SHP77 treated with DMSO at 0.1 percent for 48 hours (cell line): ENCODE measurements around the gene ADCY6.

Experiments
- DNase-seq: peaks from one replicate; lab custom pipeline; 2025; lab: John Stamatoyannopoulos, UW

The ADCY6 gene

DNA sequence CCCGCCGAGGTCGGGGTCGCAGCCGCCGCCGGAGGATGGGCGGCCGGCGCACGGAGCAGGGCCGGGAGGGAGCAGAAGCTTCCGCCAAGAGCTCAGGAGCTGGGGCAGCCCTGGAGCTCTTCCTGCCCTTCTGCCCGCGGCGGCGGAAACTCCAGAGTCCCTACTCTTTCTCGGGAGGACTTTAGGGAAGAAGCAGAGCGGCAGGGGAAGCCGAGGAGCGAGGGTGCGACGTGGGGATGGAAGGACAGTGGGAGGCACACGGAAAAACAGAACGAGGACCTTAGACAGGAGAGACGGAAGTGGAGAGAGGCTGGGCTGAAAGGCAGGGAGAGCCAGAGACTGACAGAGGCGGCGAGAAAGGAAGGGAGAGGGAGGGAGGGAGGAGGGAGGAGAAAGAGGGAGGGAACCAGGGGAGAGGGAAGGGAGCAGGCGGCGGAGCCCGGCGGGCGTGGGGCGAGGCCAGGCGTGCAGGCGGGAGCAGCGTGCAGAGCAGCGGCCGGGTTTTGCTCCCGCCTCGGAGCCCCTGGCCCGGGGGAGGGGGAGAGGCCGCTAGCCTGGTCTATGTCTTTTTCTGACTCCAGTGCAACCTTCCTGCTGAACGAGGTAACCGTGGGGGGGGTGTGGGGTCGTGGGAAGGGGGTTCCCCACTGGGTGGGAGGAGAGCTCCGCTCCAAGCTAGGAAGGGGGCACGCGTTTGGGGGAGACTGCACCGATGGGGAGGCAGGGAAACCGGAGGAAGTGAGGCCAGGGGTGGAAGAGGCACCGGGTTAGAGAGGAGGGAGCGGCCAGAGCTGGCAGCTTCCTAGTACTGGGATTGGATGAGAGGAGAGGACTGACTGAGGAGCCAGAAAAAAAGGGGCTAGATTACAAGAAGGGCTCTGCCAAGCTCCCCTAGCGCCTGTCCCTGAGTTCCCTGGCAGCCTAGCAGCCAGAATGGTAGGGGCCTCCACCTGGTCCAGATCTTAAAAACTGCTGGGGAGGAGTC, 26.5 kb upstream of the ADCY6 start:
- peak; percentile 43 for DNase-seq

DNA sequence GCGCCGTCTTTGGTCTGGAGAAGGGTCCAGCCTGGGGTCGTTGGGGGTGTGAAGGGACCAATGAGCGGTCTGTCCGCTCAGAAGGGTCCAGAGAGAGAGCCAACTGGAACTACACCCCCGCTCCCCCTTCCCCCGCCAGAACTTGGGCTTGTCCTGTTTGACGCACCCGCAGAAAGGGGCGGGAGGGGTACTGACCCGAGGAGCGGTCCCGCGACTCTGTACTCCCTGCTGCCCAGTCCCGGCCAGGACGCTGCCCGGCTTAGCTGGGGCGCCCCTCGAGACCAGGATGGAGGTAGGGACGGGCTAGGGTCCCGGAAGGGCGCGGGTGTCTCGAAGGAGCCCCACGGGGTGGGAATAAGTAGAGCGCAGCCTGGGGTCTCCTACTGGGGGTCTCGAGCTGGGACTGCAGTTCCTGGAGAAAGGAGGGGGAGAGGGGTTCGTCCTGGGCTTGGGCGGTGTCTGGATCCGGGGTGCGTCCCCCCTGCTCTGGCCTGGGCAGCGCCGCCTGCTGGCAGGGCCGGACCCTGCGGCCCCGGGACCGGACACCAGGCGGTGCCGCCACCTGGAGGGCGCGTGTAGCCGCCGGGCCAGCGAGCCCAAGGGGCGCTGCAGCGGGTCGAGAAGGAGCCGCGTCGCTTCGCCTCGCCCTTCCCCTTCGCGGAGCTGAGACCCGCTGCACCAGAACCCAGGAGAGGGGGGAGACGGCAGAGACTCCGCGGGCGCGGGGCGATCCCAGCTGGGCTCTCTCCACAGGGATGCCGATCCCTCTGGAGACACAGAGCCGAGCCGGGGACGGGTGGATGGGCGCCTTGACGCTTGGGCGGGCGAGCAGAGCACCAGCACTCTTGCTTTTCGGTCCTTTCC, 25.6 kb upstream of the ADCY6 start:
- no peak for DNase-seq

DNA sequence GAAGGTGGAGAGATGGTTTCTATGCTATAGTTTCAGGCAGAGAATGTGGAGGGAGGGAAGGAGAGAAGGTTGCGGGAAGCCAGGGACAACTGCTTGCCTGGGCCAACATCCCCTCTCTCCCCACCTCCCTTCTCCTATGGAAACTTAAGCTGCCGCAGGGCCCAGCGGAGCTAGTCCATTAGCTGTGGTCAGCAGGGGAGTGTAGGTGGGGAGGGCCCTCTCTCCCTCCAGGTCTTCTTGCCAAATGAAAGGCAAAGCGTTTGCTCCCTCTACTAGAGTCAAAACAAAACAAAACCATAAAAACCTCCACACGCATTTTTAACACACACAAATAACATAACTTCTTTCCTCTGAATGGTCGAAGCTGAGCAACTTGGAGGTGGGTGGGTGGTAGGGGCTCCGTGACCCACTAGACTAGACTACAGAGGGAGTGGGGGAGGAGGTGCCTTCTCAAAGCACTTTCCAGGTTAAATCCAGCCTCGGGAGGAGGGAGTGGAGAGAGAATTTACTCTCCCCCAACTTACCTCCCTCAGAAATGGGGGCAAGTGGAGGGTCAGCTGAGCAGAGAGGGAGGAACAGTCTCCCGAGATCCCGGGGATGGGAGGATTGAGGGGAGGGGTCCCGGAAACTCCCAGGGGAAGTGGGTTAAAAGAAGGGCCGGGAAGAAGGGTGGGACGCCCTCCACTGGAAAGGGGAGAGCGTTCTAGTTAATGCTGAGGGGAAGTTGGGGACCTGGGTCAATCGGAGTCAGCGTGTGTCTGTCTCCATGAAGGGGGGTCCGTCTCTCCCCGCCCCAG, 24.8 kb upstream of the ADCY6 start:
- DNase-seq, result no peak

DNA sequence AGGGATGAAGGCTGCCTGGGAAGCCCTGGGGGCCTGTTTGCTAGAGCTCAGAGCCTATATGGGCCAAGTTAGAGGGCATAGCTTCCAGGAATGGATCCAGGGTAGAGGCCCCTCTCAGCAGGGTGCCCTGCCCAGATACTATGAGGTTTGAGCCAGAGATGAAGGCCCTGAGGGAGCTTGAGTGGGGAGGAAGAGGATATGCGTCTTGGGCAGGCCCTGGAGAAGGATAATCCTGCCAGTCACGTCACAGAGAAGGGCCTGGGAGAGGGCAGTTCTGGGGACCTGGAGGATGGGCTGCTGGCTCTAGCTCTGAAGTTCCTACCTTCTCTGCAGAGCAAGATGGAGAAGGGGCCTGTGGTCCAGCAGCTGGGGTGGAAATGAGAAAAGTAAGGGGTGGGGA, 23.5 kb upstream of the ADCY6 start:
- no peak for DNase-seq

DNA sequence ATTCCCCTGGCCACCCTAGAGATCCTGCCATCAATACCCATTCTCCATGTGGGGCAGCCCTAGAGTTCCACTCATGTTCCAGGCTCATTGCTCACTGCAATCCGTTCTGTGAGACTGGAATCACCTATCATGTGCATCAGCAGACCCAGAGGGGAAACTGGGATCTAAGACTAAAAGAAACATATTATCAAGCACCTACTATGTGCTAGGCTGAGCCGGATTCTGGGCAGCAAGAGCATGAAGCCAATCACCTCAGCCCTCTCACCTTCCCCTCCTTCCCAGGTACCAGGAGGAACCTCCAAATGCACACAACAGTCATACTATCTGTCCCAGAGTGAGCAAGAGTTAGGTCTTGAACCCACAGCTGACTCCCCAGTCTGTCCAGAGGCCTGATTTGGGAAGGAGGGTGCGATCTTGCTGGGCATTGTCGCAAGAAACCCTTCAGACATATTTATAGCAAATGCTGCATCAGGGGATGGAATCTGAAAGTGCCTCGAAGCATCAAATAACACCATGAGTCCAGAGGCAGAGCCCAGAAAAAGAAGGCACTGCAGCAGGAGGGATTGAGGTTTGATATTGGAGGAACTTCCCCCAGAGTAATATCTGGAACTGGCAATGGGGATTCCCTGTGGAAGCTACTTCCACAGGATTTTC, 22.7 kb upstream of the ADCY6 start:
- DNase-seq, result no peak

DNA sequence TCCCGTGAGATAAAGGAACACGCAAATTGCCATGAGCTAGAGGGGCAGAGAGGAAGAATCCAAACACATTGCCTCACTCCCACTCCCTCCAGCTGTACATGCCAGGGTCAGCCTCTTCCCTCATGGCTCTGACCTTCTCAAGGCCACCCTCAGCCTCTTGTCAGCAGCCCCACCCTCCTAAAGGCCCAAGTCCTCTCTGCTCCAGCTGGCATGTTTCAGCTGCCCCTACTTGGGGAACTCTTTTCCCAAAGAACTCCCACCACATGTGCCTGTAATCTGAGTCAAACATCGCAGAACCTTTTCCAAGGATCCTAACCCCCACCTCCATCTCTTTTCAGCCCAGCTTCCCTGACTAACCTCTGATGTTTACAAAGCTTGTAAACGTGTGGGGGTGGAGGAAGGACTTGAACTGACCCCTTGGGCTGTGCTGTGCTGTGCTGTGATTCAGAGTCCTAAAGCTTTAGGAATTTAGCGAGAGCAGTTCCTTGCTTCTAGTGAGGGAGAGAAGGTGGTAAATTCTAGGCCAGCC, 22.1 kb upstream of the ADCY6 start:
- DNase-seq, result no peak

DNA sequence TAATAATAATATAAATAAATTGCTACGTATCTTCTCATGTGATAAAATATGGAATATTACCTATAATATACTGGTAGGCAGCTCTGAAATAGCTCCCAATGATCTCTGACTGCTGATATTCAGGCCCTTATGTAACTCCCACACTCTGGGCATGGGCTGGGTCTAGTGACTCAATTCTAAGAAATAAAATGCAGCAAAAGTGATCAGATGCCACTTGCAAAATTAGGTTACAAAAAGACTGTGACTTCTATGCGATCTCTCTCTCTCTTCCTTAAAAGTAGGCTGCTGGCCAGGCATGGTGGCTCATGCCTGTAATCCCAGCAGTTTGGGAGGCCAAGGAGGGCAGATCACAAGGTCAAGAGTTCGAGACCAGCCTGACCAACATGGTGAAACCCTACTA, 19.1 kb upstream of the ADCY6 start:
- no peak for DNase-seq

DNA sequence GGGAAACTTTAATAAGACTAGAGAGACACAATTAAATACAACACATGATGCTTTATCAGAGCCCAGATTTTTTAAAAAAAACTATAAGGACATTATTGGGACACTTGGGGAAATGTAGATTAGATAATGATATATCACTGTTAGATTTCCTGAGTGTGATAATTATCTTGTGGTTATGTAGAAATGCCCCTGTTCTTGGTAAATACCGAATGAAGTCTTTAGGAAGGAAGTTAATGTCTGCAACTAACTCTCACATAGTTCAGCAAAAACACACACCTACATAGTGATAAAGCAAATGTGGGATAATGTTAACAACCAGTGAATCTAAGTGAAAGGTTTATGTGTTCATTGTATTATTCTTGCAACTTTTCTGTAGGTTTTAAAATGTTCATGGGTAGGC, 14.8 kb upstream of the ADCY6 start:
- DNase-seq, result no peak

DNA sequence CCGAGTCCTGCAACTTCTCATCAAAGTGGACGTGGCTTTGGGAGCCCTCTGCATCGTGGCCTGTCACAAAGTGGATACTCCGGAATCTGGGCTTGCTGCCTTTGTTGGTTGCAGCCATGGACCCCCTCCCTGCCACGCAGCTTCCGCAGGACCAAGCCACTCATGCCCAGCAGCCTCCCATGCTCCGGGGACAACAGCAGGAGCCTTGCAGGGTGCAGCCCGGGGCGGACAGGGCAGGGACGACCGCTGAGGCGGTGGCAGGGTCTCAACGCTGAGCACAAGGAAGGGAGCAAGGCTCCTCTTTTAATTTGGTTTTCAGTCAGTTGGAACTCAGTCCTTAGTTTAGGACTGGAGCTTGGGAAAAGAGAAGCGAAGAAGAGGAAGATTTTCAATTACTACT, 12.1 kb upstream of the ADCY6 start:
- DNase-seq, result no peak

DNA sequence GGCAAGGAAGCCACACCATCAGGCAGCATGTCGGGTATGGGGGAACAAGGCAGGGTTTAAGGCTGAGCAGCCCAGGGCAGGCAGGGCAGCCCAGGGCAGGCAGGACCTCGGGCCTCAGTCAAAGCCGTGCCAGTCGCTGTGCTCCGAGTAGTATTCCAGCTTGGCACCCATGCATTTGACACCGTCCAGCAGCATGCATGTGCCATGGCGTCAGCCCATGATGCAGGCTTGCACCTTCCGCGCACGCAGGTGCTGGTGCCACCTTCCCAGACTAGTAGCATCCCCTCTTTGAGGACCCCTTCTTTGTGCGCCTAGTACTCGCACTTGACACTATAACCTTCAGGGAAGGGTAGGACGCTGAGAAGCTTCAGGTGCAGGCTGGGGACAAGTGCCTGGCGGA, 11.6 kb upstream of the ADCY6 start:
- no peak for DNase-seq

DNA sequence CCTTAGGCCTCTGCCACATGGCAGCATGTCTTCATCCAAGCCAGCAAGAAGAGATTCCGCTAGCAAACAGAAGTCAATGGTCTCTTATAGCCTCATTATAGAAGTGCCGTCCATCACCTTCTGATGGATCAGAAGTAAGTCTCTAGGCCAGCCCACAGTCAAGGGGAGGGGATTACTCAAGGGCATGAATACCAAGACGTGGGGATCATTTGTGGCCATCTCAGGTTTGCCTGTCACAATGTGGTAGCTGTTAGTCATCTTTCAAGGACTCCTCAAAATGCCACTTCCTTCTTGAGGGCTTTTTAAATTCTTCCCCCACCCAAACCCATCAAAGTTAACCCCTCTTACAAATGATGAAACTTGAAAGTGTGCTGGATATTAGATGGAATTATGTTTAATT, 8.1 kb upstream of the ADCY6 start:
- DNase-seq, result no peak

DNA sequence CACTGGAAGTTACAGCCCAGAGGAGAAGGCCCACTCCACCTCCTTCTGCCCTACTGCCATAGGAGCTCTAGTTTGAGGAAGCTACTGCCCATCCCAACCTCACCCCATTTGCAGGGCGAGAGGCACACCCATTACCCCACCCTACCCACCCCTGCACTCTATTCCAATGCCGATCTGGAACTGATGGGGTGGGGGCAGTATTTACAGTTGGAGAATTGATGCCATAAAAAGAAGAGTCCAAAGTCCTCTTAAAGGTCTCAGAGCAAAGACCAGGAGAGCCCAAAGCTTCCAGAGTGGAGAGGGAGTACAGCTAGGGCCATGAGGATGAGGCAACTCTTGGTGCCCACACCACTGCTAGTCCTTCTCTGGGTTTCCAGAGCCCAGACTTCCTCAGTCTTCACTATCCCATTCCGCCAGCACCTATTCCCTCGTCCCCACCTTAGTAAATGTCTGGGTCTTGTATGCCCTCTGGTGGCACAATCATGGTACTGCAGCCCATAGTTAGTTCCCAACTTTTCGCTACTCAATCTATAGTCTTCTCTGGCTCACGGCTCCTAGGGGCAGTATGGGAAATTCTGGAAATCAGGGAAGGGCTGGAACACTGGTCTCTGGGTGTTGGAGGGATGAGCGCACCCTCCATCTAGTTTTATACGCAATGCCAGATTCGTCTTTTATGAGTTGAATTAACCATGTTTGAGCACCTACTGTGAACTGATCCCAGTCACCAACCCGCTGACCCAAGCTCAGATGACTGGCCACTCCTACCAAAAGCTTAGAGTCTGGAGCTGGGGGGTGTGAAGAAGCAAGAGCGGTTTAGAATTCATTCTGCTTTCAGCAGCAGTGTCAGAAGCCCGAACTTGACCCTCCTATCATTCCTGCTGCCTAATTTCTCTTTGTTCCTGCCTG, 6.9 kb upstream of the ADCY6 start:
- peak; percentile 63 for DNase-seq

DNA sequence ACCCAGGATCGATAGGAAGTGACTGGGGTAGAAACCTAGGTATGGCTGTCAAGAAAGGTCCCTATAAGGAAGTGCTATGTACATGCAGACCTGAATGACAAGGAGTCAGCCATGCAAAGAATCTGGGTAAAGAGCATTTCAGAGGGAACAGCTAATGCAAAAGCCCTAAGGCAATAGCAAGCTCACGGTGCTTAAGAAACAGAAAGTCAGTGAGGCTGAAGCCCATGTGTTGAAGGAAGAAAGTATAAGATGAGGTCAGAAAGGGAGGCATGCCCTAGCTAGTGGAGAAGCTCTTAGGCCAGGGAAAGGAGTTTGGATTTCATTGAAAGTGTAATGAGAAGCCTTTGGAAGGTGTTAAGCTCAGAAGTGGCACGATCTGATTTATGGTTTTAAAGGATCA, 6.0 kb upstream of the ADCY6 start:
- no peak for DNase-seq

DNA sequence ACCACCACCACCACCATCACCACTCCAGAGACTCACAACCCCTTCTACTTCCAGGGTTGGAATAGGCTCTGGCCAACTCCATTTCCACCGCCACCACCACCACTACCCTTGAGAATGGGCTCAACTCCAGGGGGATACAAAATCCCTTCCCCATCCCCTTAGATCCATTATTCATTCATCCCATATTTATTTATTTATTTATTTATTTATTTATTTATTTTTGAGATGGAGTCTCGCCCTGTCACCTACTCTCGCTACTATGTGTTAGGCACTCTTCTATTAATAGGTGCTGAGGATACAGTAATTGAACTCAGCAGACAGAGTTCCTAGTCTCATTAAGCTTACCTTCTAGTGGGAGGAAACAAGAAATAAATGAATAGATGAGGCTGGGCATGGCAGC, 4.8 kb upstream of the ADCY6 start:
- no peak for DNase-seq

DNA sequence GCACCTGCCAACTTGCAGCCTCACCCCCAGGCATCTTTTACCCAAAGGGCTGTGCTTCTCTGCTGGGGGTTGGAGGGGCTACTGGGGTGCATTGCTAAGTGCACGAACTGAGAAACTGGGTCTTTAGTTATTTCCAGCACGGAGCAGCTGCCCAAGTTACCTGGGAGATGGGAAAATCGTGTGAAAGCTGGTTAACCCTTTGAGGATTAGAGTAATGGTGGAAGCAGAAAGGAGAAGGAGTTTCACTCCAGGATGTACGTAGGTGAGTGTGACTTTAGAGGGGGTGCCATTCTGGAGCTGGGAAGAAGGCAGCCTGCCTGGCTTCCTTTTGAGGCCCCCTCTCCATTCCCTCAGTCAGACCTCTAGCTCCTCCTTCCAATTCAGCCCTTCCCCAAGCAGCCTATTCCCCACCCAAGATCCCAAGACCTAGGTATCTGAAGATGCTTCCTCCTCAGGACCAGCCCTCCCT, 1.0 kb upstream of the ADCY6 start:
- DNase-seq, result no peak

DNA sequence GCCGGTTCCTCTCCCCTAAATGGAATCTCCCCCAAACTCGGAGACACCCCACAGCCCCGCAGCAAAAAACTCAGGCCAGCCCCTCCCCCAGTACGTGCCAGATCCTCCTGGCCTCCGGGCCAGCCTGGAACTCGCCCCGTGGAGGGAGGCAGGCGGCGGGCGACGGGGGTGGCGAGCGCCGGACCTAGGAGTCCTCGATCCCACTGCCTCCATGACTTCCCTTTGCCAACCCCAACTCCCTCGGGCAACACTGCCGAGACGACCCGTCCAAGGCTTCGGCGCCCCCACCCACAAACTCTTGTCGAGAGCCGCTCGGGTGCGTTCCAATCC, 400 bp downstream of the ADCY6 start:
- DNase-seq, result no peak

DNA sequence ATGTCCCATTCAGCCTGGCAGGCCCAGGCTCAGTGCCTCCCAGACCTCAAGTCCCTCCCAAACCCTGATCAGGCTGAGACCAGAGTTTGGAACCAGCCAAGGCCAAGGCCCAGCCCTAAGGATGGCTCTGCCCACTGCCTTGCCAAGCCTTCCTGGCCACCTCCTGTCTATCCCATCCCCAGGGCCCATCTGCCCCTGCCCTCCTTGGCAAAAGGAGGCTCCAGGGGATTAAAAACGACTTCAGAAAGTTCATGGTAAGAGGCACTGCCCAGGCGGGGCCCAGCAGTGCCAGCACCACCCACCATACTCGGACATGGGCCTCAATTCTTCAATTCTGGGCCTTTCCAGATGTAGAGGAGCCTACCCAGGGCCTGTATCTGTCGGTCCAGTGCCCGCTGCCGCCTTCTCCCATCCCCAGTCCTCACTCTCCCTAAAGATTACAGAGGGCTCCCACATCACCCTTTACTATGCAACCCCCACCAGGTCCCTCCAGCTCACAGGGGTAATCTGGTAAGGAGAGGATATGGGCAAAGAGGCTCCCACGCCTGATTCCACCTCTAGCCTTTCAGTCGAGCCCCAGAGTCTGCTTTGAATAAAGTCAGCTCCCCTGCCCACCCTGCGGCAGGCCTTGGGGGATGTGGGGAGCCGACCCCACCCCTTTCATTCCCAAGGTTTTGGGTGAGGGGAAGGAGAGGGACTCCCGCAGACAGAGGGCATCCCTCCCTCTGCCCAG, 932 bp downstream of the ADCY6 start:
- DNase-seq, result no peak

DNA sequence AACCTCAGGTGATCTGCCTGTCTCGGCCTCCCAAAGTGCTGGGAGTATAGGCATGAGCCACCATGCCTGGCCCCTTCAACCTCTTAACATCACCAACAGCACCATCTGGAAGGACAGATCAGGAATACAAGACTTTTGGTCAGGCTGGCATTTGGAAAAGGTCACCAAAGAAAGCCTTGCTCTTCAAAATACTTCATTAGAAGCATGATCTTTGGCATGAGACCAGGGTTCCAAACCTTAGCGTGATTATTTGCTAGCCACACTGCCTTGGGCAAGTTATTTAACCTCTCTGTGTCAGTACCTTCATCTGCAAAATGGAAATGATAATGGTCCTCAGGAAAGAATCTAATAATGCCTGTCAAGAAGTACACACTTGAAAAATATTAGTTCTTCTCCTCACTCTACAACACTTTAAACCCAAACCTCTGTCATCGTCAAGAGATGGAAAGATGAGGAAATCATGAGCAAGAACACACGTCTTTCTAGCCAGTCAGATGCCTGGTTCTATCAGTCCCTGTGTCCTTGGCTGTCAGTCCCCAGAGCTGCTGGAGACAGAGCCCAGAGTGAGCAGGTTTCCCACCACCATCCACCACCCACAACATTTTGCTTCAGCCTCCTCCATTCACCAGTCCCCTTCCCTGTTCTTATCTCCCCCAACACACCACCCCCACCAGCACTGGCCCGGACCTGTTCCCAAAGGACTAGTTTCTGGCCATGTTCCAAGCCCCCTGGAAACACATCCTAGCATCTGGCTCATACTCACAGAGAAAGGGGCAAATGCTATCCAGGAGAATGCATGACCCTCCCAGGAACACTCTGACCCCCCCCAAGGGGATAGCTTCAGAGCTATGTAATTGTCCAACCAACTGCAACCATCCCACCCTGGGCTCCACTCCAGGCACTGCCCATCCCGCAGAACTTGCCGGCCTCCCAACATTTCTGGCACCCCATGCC, 2.0 kb downstream of the ADCY6 start:
- DNase-seq, result no peak

DNA sequence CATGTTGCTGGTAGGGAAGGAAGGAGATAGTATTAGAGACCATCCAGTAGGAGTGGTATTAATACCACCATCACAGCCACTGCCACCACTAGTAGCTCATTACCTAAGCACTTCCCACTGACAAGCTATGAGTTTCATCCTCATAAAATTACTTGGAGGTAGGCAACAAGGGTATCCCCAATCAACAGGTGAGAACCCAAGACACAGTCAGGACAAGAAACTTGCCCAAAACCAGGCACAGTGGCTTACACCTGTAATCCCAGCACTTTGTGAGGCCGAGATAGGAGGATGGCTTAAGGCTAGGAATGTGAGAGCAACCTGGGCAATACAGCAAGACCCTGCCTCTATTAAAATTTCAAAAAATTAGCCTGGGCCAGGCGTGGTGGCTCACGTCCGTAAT, 5.5 kb downstream of the ADCY6 start:
- DNase-seq, result no peak
